HEK293 (cell line): ENCODE results near the gene HOATZ.

Source experiments
- BCL11A ChIP-seq: fragments of 450-650 bp; formaldehyde crosslinking; IDR thresholded peaks from 2 replicates; pipeline ENCODE4 v1.5.1; 2016; ENCODE audit warnings: low read depth, missing biosample characterization, missing genetic modification characterization
- CTCF ChIP-seq: fragments of 450-650 bp; formaldehyde crosslinking; IDR thresholded peaks from 2 replicates; pipeline ENCODE4 v1.5.1; 2016; ENCODE audit warnings: missing biosample characterization, missing genetic modification characterization
- GLIS1 ChIP-seq: fragments of 450-650 bp; formaldehyde crosslinking; IDR thresholded peaks from 2 replicates; pipeline ENCODE4 v1.5.1; 2016; ENCODE audit warnings: missing biosample characterization, missing genetic modification characterization
- YY1 ChIP-seq: fragments of 450-650 bp; formaldehyde crosslinking; IDR thresholded peaks from 2 replicates; pipeline ENCODE4 v1.5.1; 2018; ENCODE audit warnings: missing biosample characterization, missing genetic modification characterization
- ZNF18 ChIP-seq: fragments of 450-650 bp; formaldehyde crosslinking; IDR thresholded peaks from 2 replicates; pipeline ENCODE4 v1.5.1; 2016; ENCODE audit warnings: missing biosample characterization, missing genetic modification characterization
- ZNF324 ChIP-seq: fragments of 450-650 bp; formaldehyde crosslinking; IDR thresholded peaks from 2 replicates; pipeline ENCODE4 v1.5.1; 2016; ENCODE audit warnings: missing biosample characterization, missing genetic modification characterization
- ZNF600 ChIP-seq: fragments of 450-650 bp; formaldehyde crosslinking; IDR thresholded peaks from 2 replicates; pipeline ENCODE4 v1.5.1; 2016; ENCODE audit warnings: missing biosample characterization, missing genetic modification characterization
- ZNF76 ChIP-seq: fragments of 450-650 bp; formaldehyde crosslinking; IDR thresholded peaks from 2 replicates; pipeline ENCODE4; 2016; ENCODE audit warnings: low read depth, missing biosample characterization, missing genetic modification characterization, borderline replicate concordance
- TF ChIP-seq, protein P1 (sequence below): fragments of 450-650 bp; IDR thresholded peaks from 2 replicates; pipeline ENCODE4 v1.5.1; 2018; ENCODE audit warnings: missing biosample characterization, missing genetic modification characterization
- TF ChIP-seq, protein P2 (sequence below): fragments of 450-650 bp; formaldehyde crosslinking; optimal IDR thresholded peaks from 2 replicates; pipeline ENCODE3; 2016; ENCODE audit warnings: missing biosample characterization, mild to moderate bottlenecking, missing genetic modification characterization
- TF ChIP-seq, protein P3 (sequence below): fragments of 450-650 bp; formaldehyde crosslinking; IDR thresholded peaks from 2 replicates; pipeline ENCODE4 v1.5.1; 2016; ENCODE audit warnings: missing biosample characterization, missing genetic modification characterization

- TF ChIP-seq, protein P1, sequence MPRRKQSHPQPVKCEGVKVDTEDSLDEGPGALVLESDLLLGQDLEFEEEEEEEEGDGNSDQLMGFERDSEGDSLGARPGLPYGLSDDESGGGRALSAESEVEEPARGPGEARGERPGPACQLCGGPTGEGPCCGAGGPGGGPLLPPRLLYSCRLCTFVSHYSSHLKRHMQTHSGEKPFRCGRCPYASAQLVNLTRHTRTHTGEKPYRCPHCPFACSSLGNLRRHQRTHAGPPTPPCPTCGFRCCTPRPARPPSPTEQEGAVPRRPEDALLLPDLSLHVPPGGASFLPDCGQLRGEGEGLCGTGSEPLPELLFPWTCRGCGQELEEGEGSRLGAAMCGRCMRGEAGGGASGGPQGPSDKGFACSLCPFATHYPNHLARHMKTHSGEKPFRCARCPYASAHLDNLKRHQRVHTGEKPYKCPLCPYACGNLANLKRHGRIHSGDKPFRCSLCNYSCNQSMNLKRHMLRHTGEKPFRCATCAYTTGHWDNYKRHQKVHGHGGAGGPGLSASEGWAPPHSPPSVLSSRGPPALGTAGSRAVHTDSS (tag by site-specific recombination) = no peak
- TF ChIP-seq ZNF76 (tag by site-specific recombination) (no peak), ZNF600 (tag by site-specific recombination) (no peak), ZNF324 (tag by site-specific recombination) (no peak), BCL11A (tag by site-specific recombination) (no peak), YY1 (no peak), CTCF (tag by site-specific recombination) (no peak), GLIS1 (tag by site-specific recombination) (no peak), ZNF18 (tag by site-specific recombination) (no peak)
- TF ChIP-seq, protein P2, sequence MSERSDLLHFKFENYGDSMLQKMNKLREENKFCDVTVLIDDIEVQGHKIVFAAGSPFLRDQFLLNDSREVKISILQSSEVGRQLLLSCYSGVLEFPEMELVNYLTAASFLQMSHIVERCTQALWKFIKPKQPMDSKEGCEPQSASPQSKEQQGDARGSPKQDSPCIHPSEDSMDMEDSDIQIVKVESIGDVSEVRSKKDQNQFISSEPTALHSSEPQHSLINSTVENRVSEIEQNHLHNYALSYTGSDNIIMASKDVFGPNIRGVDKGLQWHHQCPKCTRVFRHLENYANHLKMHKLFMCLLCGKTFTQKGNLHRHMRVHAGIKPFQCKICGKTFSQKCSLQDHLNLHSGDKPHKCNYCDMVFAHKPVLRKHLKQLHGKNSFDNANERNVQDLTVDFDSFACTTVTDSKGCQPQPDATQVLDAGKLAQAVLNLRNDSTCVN (tag by site-specific recombination) = no peak
- TF ChIP-seq, protein P3, sequence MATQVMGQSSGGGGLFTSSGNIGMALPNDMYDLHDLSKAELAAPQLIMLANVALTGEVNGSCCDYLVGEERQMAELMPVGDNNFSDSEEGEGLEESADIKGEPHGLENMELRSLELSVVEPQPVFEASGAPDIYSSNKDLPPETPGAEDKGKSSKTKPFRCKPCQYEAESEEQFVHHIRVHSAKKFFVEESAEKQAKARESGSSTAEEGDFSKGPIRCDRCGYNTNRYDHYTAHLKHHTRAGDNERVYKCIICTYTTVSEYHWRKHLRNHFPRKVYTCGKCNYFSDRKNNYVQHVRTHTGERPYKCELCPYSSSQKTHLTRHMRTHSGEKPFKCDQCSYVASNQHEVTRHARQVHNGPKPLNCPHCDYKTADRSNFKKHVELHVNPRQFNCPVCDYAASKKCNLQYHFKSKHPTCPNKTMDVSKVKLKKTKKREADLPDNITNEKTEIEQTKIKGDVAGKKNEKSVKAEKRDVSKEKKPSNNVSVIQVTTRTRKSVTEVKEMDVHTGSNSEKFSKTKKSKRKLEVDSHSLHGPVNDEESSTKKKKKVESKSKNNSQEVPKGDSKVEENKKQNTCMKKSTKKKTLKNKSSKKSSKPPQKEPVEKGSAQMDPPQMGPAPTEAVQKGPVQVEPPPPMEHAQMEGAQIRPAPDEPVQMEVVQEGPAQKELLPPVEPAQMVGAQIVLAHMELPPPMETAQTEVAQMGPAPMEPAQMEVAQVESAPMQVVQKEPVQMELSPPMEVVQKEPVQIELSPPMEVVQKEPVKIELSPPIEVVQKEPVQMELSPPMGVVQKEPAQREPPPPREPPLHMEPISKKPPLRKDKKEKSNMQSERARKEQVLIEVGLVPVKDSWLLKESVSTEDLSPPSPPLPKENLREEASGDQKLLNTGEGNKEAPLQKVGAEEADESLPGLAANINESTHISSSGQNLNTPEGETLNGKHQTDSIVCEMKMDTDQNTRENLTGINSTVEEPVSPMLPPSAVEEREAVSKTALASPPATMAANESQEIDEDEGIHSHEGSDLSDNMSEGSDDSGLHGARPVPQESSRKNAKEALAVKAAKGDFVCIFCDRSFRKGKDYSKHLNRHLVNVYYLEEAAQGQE = no peak
Observed at GRCh38 chr11:111515591-111515990, 1.0 kb downstream of the HOATZ start.
